AML-193 (cell line): Measurements from ENCODE around the gene CDK17.

Experiments
- DNase-seq, 2 experiments: peaks; one replicate each; lab custom pipeline; 2025; lab: John Stamatoyannopoulos, UW

CDK17 gene

DNA sequence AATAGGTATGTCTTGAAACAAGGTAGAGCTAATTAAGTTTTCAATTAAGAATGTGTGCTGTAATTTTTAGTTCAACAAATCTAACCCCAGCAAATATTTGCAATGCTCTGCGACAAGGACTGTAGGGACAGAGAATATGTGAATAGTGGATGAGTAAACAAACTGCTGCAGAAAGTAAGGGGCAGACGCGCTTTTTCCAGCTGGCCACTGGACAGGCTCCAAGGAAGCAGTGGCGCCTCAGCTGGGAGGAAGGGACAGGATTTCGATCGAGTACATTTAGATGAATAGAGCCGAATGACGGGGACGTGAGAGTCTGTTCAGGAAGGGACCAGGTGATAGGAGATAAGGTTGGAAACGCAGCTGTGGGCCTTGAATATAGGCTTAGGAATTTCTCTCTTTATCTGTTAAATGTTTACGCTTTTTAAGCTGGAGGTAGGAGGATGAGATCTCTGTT lies 136.8 kb downstream of the CDK17 start:
- DNase-seq, result no peak

DNA sequence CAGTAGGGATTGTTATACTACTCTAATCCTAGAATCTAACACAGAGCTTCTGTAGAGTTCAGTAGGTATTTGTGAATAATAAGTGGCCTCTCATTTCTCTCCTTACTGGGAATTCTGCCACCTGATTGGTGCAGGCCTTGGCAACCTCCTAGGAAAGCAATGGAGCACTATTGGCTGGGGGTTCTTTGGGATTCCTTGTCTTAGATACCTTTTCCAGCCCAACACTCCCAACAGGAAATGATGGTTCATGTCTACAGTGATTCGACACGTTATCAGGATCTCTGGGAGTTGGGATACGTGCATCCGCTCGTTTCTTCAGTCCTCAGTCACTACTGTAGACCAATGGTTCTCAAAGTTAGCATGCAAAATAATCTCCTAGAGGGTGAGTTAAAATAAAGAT lies 138.7 kb downstream of the CDK17 start:
- DNase-seq, result no peak

DNA sequence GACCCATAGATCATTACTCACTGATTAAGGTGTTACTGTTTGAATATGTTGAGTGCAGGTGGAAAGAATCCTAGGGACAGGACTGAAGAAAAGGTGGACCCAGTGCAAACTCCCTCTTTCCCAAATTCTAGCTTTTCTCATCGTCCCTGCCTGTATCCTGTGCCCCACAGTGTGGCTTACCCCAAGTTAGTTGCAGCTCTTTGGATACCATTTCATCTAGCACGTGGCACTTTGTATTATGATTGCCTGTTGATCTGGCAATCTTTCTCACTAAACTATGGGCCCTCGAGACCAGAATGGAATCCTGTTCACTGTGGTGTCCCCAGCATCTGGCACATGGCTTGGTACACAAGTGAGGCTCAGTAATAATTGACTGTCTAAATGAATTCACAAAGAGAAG lies 139.6 kb downstream of the CDK17 start:
- no peak for DNase-seq

DNA sequence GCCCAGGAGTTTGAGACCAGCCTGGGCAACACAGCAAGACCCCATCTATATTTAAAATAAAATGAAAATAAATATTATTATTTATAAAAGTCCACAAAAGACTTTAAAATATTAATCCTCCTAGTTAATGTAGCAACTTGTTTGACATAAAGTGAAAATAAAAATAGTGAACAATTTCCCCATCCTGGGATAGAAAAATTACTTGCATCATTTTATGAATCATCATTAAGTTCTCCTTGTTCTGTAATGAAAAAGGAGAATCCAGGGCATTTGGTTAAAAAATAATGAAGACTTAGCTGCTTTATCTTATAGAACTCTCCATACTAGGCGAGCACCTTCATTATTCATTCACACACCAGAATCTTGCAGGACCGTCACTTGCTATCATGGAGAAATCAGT lies 140.0 kb downstream of the CDK17 start:
- no peak for DNase-seq

DNA sequence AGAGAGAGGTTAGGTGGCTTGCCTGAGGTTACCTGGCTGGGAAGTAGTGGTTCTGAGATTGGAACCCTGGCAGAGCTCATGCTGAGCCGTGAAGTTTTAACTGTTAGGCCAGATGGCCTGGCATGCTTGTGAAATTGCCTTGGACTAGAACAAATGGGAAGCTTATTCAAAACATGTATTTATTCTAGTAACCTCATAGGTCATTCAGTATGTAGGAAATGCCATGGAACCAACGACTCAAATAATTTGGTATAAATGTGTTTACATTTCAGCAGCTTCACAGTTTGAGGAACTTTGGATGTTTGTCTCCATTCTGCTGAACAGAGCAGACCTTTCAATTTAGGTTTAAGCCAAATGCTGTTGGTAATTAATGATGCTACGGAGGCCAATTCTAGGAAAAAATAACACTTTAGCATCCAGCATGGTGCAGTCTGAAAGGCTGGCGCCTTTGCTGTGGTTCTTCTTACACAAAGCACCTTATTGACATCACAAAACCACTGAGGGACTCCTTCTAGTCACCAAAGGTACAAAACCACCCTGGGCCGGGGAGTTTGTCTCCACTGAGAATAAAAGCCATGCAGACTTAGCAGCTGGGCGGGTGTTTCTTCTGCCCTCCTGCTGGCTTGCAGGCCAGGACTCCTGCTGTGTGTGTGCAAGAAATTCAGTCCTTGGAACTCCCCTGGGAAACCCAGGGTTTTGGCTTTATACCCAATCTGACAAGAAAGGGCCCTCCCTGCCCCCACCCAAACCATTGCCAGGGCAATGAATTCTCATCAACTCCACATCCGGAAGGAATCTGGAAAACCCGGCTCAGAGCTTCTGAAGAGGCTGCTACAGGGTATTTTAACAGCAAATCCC lies 141.9 kb downstream of the CDK17 start:
- DNase-seq, result no peak

DNA sequence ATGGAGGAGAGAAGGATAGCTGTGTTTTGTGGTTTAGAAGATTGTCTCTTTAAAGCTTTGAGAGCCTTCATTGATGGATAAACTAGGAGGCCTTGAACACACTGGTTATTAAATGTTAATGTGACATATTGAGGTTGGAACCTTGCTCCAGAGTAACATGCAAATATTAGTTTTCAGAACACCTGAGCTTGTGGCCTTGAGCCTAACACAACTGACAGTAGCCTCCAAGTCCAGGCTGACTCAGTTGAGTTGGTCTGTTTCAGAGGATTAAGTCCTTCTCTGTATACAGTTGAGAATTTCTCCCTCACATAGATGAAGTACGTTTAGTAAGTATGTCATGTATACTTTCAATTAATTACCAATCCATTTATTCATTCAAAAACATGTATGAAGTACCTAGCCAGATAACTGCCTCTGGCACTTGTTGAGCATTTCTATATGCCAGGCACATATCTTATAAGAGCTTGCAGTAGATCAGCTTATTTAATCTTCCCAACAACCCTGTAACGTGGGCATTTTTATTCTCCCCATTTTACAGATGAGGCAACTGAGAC lies 142.6 kb downstream of the CDK17 start:
- DNase-seq, result no peak

DNA sequence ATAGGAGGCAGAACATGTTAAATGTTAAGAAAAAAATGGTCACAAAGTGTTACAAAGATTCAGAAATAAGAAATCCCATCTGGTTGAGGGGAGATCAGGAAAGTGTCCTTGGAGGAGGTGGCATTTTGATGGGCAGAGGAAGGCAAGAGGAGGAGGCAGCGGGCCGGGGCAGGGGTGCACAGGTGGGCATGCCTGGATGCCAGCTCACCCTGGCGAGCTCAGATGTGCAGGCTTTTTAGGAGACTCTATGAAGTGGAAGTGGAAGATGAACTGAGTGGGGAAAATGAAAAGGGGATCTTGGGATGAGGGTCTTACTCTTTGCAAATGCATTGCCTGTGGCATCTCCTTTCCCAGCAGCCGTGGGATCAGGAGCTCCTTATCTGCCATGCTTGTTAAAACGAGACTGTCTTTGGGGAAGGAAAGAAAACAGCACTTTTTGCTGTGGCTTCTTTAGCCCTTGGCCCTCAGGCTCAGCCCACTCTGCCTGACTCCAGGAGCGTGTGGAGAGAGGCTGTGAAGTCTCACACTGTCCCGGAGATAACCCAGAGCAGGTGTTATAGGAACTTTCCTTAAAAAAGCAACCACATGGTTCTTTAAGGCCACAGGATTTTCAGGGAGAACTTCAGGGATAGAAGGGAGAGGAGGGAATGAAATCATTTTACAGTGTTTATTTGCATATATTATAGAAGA lies 143.4 kb downstream of the CDK17 start:
- no peak for DNase-seq

DNA sequence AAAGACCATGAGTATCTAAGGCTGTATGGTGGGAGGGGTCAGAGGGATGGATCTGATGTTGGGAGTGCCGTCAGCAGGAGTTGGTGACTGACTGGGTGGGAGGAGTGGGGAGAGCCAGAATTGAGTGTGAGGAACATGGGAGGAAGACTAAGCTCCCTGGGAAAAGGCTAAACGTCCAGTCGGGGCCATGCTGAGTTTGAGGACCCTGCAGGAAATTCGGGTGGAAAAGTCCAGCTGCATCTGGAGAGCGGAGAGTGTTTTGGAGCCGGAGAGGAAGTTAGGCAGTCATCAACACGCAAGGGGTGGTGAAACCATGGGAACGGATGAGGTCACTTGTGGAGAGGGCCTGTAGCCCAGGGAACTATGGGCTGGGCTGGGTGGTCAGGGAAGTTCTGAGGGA lies 145.2 kb downstream of the CDK17 start:
- DNase-seq, result no peak

DNA sequence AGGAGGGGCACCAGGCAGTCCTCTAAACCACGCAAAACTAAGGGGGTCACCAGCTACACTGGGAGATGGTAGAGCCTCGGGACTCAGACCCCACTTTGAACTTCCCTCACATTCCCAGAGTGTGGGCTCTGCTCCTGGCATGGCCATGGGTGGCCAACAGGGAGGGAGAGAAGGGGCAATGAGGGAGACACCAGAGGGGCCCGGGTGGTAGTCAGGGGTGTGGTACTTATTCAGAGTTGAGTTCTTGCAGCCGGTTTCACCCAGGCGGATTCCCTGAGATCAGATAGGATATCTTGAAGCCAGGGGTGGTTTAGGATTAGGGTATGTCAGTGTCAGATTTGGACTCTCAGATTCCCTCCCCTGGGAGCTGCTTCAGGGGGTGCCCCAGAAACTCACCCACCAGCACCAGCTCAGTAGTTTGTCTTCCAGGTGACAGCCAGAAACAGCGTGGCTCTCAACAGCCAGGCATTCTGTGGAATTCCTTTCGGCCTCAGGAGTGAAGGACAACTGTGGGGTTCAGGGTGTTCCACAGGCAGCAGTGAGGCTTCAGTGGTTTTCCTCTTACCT lies 150.0 kb downstream of the CDK17 start:
- no peak for DNase-seq

DNA sequence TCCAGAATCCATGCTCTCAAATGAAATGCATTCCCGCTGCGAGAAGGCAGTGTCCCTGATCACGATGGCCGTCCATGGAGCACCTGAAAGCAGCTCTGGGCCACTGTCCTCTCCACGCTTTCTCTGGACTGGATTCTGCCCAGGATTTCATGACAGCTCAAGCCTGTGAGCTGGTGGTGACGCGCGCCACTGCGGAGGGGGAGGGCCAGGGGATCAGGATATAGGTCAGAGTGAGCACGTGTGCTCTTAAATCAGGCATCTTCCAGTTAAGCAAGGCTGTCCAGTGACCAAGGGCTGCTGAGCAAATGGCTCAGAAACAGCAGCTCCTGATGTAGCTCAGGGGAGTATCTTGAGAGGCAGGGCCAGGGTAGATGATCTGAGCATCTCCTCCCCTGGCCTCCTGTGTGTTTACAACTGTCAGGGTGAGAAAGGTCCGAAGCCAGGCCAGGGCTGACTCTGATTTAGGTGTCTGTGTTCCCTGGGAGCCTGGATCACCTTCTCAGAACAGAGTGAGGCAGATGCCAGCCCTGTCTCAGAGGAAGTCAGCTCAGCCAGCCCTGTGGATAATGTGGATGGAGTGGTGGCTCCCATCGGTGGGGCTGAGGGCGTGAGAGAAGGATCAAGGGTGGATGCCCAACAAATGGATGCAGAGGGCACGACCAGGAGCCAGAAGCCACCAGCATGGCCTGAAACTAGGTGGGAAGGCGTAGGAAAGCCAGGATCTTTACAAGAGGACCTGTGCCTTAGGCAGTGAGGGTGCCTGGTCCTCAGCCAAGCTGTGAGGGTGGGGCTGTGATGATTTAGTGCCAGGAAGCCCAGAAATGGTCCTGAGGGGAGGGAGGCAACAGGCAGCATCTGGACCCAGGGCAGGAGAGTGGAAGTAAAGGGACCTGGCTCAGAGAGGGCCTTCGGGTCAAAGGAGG lies 150.8 kb downstream of the CDK17 start:
- DNase-seq, result no peak

DNA sequence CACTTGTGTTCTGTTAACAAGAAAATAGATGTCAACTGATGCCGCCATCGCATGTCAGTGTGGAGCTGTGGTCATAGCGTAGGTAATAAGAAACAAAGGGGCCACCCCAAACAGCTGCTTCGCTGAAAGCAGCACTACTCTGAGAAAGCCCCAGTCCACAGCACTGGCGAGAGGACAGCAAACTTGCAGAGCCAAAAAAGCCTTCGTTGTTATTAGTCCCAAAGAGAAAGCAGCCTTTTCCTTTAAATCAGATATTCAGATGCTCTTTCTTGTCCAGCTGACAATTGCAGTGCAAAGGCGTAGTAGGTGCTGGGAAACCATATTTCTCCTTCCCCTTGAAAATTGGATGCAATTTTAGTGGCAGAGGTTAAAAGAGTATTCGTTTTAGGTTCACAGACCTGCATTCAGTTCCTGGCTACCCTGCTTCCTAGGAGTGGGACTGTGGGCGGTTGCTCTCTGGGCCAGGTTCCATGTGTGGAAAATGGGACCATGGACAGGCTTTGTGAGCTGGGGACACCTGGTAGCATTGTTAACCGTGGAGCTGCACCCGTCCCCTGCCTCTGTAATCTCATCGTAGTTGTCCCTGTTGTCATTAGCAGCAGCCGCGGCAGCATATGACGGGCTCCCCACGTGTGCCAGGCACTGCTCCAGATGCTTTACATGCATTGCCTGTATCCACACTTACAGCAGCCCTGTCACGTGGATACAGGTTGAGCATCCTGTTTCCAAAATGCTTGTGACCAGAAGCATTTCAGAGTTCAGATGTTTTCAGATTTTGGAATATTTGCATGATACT lies 151.9 kb downstream of the CDK17 start:
- DNase-seq, result no peak

DNA sequence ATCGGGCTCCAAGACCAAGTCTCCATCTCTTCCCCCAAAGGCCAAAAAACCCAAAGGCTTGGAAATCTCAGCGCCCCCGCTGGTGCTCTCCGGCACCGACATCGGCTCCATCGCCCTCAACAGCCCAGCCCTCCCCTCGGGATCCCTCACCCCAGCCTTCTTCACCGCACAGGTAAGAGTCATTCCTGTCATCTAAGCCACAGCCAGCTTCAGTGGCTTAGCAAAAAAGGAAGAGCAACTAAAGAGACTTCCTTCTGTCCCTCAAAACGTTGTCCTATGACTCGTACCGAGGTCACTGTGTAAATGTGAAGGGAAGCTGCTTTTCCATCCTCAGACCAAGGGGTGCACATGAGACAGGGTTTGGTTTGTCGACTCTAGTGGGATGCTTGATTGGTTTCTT lies 152.7 kb downstream of the CDK17 start:
- no peak for DNase-seq

DNA sequence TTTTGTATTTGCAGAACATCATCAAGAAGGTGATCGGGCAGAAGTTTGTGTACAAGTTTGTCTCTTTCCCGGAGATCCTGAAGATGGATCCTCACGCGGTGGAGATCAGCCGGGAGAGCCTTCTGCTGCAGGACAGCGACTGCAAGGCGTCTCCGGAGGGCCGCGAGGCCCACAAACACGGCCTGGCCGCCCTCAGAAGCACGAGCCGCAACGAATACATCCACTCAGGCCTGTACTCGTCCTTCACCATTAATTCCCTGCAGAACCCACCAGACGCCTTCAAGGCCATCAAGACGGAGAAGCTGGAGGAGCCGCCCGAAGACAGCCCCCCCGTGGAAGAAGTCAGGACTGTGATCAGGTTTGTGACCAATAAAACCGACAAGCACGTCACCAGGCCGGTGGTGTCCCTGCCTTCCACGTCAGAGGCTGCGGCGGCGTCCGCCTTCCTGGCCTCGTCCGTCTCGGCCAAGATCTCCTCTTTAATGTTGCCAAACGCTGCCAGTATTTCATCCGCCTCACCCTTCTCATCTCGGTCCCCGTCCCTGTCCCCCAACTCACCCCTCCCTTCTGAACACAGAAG lies 153.2 kb downstream of the CDK17 start:
- no peak for DNase-seq

DNA sequence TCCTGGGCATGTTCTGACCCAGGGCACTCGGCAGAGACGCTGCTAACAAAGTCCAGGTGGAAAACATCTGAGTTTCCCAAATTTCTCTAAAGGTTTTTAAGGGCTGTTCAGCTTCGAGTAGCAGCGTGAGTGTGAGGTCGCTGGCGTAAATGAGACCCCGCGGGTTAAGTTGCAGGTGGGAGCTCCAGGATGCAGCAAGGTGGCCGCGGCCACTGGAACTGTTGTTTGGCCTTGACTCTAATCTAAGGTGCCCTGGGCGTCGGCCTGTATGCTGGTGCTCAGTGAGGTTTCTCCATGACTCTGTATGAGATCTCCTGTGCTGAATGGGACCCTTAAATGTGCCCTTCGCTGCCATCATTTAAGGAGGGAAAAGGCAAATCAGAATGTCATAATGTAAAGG lies 155.4 kb downstream of the CDK17 start:
- no peak for DNase-seq

DNA sequence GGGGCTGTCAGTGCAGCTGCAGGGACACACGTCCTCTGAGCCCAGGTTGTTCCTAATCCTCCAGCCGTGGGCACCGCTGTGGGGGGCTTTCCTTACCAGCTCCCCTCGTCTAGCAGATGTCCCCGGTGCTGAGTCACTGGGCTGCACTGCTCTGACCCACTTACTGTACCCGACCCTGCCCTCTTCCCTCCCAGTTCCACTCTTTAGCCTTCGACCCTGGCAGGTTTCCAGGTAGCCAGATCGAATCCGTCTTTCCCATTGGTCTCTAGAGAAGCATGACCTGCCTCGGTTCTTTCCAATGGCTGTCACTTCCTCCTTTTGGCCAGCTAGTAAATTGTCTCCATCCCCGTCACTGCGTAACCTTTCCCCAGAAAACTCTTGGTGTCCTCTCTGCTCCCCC lies 157.6 kb downstream of the CDK17 start:
- no peak for DNase-seq

DNA sequence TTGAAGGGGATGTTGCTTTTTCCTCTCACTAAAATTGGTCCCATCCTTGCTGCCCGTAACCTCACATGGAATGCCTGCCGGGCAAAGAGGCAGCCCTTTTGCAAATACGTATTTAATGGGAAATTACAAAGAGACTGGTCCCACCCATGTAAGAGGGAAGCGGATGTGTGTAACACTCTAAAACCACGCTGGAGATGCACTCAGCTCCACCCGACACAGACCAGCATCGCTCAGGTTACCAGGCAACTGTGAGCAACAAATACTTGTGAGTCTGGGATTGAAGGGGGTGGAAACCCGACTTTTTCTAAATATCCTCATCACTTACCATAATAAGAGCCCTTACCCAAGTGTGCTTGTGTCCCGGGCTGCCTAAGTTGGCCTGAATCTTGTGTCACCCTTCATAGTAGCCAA lies 158.4 kb downstream of the CDK17 start:
- DNase-seq, result no peak

DNA sequence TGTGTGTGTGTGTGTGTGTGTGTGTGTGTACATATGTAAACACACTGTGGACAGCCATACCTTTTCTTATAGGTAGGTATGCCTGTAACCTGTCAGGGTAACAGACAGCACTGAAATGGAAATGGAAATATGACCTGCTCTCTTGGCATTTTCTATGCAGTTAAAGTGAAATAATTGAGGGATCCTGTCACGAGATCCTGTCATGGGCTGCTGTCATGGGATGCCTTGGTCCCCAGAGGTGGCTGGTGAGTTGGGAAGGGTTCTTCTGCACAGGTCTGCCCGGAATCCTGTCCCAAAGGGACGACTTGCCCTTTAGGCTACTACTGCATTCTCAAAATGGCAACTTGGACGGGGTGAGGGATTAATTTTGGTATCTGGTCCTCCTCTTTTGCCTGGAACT lies 158.8 kb downstream of the CDK17 start:
- DNase-seq, result no peak

DNA sequence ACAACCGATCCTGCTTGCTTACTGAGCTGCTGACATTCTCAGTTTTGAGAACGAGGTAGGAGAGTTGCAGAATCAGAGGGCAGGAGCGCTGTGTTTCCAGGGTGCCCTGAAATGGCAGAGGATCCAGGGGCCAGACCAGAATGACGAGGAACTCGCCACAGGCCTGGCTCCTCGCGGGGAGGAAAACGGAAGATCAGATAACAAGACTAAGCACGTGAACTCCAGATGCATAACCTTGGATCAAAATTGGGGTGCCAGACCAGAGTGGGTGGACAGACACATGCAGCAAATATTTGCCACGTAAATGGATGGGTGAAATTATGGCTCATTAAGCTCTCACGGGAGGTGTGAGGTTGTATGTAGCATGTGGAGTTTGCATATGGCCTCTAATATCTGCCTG lies 159.6 kb downstream of the CDK17 start:
- no peak for DNase-seq

DNA sequence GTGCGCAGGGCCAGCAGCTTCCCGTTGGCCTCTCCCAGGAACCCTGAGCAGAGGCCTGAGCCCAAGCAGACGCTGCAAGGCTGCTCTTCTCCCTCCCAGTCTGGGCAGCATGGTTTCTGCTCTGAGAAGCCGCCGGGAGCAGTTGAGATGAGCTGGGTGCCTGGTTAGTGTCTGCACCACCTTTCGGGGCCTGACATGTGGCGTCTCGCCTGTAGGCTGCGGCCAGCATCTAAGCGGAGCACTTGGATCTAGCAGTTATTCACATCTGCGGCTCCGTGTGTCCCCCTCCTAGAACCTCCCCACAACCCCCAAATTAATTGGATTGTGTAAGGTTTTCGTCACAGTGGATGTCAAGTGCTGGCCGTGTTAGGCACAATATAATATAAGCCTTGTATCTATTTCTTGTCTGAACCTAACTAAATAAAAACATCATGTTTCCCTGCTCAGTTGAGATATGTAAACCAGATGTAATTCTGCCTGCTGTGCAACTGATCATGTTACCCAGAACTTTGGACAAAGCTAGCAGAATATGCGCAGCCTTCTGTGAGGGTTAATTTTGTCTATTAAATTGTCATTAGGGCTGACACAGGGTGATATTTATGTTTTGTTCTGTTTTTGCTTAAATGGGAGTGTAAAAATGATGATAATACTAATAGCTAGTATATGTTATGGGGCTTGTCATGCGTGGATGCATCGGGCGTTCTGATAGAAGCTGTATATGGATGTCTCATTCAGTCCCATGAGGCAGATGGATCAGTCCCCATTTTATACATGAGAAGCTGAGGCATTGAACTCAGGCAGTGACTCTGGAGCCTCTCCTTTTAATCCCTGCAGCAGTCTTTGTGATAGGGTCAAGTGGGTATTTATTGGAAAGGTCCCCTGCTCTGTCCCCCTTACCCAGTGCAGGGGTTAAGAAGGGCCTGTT lies 160.3 kb downstream of the CDK17 start:
- no peak for DNase-seq
